ENCODE data around the gene IPO8. TPM values are rescaled to one million over a fixed set of nuclear protein-coding genes. Genes with fewer than 3 reads are reported as not detected.

Gene IPO8
- total RNA-seq, 1 experiment from 2014 or later, result 48.0 TPM

GRCh38 chr12:30614031-30614430 is 81.6 kb downstream of the IPO8 start:
- H3K27ac Mint-ChIP-seq, result peak overlapping the region in 1 of 3 experiments; percentile 57; a peak in 2 of 7 replicates

More at GRCh38 chr12:30614031-30614430, 81.6 kb downstream of the IPO8 start:
- Histone ChIP-seq H3K14ac (ENCODE audit: insufficient read depth, low read length) (no peak overlapping the region), H3K4me1 (ENCODE audit: insufficient read depth, low read length) (no peaks in the 10 kb centered on the region), H2BK120ac (ENCODE audit: low read depth, low read length, poor library complexity, severe bottlenecking) (no peak overlapping the region), H2BK12ac (ENCODE audit: insufficient read length, low read depth, low read length) (no peak overlapping the region), H3T11ph (ENCODE audit: low read length) (no peak overlapping the region), H3K27me3 (ENCODE audit: insufficient read depth, low read length) (no peaks in the 10 kb centered on the region), H4K91ac (ENCODE audit: insufficient read length, low read depth, low read length) (no peak overlapping the region), H3K9ac (ENCODE audit: extremely low read depth, insufficient read length, low read length) (no peak overlapping the region), H3K56ac (ENCODE audit: insufficient read length, low read depth, low read length) (no peak overlapping the region), H3K4me2 (ENCODE audit: insufficient read depth, insufficient read length, low read length) (no peak overlapping the region), H4K8ac (replicated peaks; ENCODE audit: insufficient read length, low read depth, low read length) (no peak overlapping the region), H3K23ac (ENCODE audit: insufficient read length, low read depth, low read length) (no peak overlapping the region), H2AK5ac (ENCODE audit: insufficient read length, low read length) (no peak overlapping the region), H3K18ac (ENCODE audit: insufficient read length, low read depth, low read length) (no peak overlapping the region), H3K4ac (ENCODE audit: low read depth, low read length) (no peak overlapping the region), H3K27ac (ENCODE audit: insufficient read length, low read depth, low read length) (no peak overlapping the region), H2AFZ (ENCODE audit: low read length) (no peak overlapping the region), H2BK15ac (ENCODE audit: low read depth, low read length) (no peak overlapping the region), H4K5ac (ENCODE audit: insufficient read length, low read depth, low read length) (no peak overlapping the region), H2BK20ac (ENCODE audit: low read depth, low read length, poor library complexity, severe bottlenecking) (no peak overlapping the region), H3K23me2 (ENCODE audit: insufficient read length, low read depth, low read length, poor library complexity, severe bottlenecking) (no peaks in the 10 kb centered on the region), H2BK5ac (ENCODE audit: insufficient read length, low read length) (no peak overlapping the region), H3K79me2 (ENCODE audit: insufficient read depth, low read length) (no peaks in the 10 kb centered on the region), H3K79me1 (ENCODE audit: insufficient read depth, low read depth, low read length, poor library complexity, severe bottlenecking) (no peaks in the 10 kb centered on the region), H3K9me3 (ENCODE audit: control insufficient read depth, low read depth, low read length) (no peaks in the 10 kb centered on the region), H4K20me1 (ENCODE audit: control insufficient read depth, insufficient read depth, insufficient read length) (no peaks in the 10 kb centered on the region)
- H3K9me3 Mint-ChIP-seq, result peaks cover 3 to 5% of the 10 kb centered on the region in 2 experiments; a peak in 4 of 5 replicates
- TF ChIP-seq CTCF (conservative IDR thresholded peaks at IDR 0.05), result no peak
- peaks cover 0 to 3% (median 0%) of the 10 kb centered on the region in 3 experiments; a peak in 1 of 7 replicates for H3K36me3 Mint-ChIP-seq (ENCODE audit: insufficient read depth in 1 of 3, low read depth in 3 of 3)
- no peaks in the 10 kb centered on the region; the same call in 1 of the 2 replicates for H3K27me3 Mint-ChIP-seq (ENCODE audit: low read depth)
- no peak overlapping the region for H3K4me3 Mint-ChIP-seq
- peaks cover 4% of the 10 kb centered on the region in 2 experiments; a peak in 3 of 4 replicates for H3K4me1 Mint-ChIP-seq
- DNase-seq, result no peak

Measured in H9 (cell line).